Measurements from ENCODE around the gene MCTP1.

MCTP1 gene

GRCh38 chr5:94810281-94810680 is 474.6 kb downstream of the MCTP1 start:
- DNase-seq (no peak), ATAC-seq (no peak)

- no peak for DNase-seq
- ATAC-seq, result no peak
These were observed 476.4 kb downstream of the MCTP1 start for GRCh38 chr5:94808497-94808896.

- ATAC-seq, result no peak
- no peak for DNase-seq
These were observed 476.9 kb downstream of the MCTP1 start for GRCh38 chr5:94807985-94808384.

- ATAC-seq (no peak), DNase-seq (no peak)
These were observed 482.4 kb downstream of the MCTP1 start for GRCh38 chr5:94802450-94802849.

DNA sequence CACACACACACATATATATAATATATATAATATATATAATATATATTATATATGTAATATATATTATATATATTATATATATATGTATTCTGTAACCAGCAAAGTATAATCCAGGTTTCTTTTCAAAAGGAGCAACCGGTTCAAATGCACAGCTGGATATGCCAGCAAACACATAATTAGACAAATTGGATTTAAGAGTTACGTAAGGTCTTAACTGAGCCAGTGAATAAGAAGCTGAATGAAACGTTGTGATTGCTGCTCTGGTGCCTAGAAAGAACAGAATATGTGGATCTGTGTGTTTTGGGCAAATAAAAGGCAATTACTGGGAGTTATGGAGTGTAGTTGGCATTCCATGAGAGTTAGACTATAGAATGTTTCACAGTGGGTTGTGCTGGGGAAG is 488.3 kb downstream of the MCTP1 start:
- DNase-seq (no peak), ATAC-seq (no peak)

DNA sequence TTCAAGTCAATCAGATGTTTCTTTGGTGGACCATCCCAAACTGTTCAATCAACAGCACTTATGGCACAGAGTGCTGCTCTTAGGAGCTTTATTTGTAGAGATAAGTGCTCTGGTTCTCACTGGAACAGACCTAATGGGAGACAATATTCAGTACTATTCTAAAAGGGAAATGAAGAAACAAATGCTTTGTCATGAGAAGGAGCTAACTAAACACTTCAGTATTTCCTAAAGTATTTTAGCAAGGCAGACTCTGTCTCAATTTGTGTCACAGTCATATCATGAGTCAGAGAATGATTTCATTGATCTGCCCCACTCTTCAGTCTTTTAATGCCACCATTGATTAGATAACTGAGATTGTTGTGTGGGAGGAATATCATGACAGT is 491.1 kb downstream of the MCTP1 start:
- ATAC-seq (peak; percentile 77), DNase-seq (no peak)

GRCh38 chr5:94793113-94793815 is 491.6 kb downstream of the MCTP1 start:
- ATAC-seq (peak; percentile 99), DNase-seq (peak; percentile 22)

- no peak for DNase-seq
- ATAC-seq, result no peak
These were observed 493.1 kb downstream of the MCTP1 start for GRCh38 chr5:94791829-94792228.

DNA sequence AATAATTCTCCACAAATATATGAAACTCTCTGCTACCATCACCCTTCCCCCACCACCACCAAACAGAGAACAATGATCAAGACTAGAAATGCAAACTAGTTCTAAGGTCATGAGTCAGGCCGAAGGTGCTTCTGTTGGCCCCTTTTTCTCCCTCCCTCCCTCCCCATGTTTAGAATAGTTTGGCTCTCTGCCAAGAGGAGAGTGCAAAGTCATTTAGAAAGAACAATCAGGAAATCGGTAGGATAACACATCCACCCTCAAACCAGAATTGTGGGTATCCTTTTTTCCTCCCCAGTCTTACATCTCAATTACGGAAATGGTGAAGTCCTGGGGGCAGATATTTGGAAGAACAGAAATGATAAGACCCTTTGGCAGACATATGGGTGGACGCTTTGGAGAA is 496.4 kb downstream of the MCTP1 start:
- DNase-seq (no peak), ATAC-seq (no peak)

DNA sequence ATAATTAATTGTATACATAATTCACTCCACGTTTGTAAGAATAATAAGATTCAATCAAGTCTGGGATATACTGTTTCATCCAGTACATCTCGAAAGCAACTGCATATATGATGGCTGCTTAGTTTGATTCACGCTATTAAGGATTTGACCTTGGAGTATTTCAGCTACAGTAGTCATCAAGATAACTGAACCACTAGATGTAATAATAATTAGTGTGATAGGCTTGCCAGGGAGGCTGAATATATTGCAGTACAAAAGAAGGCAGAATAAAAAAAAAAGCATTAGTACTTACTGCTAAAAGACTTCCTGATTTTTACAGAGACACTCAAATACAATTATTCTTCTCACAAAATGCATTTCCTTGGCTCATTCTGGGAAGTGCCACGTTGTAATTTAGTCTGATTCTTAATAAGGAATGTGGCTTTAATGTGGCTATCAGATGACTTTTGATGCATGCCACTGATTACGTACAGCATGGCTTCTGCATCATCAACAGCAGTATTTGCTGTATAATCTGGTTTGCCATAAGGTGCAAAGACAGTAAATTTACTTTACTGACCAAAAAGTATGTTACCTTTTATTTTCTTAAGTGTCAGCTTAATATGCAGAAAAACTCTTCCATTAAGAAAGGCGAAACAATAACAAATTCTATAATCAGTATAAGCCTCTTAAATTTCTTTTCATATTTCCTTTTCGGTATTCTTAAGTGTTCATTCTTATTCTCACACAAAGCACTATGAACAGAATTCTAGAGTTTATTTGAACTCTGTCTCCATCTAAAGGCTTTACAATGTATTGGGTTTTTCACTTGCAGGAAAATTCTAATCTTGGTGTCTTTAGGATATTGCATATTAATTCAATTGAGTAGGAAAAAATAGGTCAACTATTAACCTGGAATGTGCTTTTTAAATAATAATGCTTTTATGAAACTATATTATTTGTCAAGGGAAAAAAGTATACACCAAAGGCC is 500.1 kb downstream of the MCTP1 start:
- ATAC-seq (no peak), DNase-seq (no peak)

GRCh38 chr5:94782383-94782782 is 502.5 kb downstream of the MCTP1 start:
- DNase-seq, result no peak
- ATAC-seq, result no peak

GRCh38 chr5:94779684-94780083 is 505.2 kb downstream of the MCTP1 start:
- DNase-seq (no peak), ATAC-seq (no peak)

GRCh38 chr5:94778732-94779131 is 506.2 kb downstream of the MCTP1 start:
- ATAC-seq, result no peak

GRCh38 chr5:94778299-94778698 is 506.6 kb downstream of the MCTP1 start:
- ATAC-seq (no peak), DNase-seq (no peak)

More at GRCh38 chr5:94778732-94779131, 506.2 kb downstream of the MCTP1 start:
- DNase-seq, result no peak

GRCh38 chr5:94777056-94777880 is 507.6 kb downstream of the MCTP1 start:
- DNase-seq (no peak), ATAC-seq (no peak)

DNA sequence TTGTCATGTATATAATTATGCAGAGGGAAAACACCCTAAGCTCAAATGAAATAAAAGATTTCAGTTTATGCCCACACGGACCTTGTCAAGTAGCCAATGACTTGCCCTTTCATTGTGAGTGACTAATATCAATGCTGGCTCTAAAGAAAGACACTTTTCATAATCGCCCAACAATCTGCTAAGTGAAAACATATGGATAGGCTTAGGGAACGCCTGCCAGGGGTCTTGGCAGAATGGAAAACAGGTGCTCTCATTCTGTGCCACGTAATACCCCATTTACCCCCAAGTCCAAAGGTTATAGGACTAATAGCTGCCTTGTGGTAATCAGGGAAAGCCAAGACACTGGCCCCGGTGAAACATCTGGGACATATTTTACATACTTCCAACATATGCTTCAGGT is 508.7 kb downstream of the MCTP1 start:
- ATAC-seq (no peak), DNase-seq (no peak)

GRCh38 chr5:94775088-94775487 is 509.8 kb downstream of the MCTP1 start:
- no peak for ATAC-seq
- no peak for DNase-seq

DNA sequence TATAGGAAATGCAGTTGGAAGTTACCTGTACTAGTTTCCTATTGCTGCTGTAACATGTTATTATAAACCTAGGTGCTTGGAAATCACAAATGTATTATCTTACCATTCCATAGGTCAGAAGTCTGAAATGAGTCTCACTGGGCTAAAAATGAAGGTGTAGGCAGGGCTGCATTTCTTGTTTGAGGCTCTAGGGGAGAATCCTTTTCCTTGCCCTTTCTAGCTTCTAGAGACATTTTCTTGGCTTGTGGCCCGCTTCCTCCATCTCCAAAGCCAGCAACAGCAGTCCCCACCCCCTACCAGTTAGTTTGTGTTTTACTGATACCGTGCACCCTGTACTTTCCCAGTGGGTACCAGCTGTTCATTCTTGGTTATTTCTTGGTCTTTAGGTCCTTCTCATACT is 513.2 kb downstream of the MCTP1 start:
- no peak for ATAC-seq
- DNase-seq, result no peak

DNA sequence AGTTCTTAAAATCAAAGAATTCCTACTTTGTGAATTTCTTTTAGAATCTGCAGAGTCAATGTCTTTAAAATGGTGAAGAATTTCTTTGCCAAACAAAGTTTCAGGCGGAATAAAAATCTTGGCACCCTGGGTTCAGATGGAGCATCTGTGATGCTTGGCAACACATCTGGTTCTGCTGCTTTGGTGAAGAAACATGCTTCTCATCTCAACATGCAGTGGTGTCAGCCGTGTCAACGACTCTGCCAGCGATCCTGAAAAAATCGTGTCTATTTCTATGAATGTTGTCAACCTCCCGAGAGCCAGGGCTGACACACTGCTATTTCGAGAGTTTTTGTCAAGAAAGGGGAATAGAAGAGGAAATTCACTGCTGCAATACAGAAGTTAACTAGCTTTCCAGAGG is 514.9 kb downstream of the MCTP1 start:
- DNase-seq, result no peak
- no peak for ATAC-seq

DNA sequence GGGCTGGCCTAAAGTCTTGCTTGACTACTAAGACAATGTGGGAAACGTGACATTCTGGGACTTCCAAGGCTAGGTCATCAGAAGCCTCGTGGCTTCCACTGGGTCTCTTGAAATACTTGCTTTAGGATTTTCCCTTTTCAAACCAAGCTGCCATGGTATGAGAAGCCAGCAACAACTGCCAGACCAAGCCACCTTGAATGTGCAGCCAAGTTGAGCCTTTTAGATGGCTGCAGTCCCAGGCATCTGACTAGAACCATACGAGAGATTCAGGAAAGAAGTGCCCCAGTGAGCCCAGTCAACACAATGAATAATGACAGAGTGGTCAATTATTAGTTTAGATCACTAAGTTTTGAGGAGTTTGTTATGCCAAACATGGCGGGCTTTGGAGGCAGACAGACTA is 523.1 kb downstream of the MCTP1 start:
- DNase-seq (no peak), ATAC-seq (no peak)

- DNase-seq (no peak), ATAC-seq (no peak)
These were observed 523.8 kb downstream of the MCTP1 start for GRCh38 chr5:94761055-94761454.

- ATAC-seq (no peak), DNase-seq (no peak)
These were observed 524.9 kb downstream of the MCTP1 start for GRCh38 chr5:94759961-94760360.

- no peak for DNase-seq
- ATAC-seq, result no peak
These were observed 525.9 kb downstream of the MCTP1 start for GRCh38 chr5:94759022-94759421.

All from stimulated activated naive CD8-positive, alpha-beta T cell treated with anti-CD3 and anti-CD28 coated beads, Interleukin-15, Interleukin-2, amounts not matched to agents 100 U/mL and 50 U/mL, for 24 hours (primary cell).